MM.1S (cell line): ENCODE measurements around the gene MRE11.

Experiments
- DNase-seq: peaks from one replicate; pipeline ENCODE4 v3.0.0-alpha.2; 2015
- H2AFZ ChIP-seq: fragments of 300-600 bp; sonication (generic); 2 replicates; pipeline ENCODE4 v1.6.0; 2016; ENCODE audit warnings: antibody characterized with exemption, low read length
- H3F3A ChIP-seq: fragments of 300-600 bp; sonication (generic); 2 replicates; pipeline ENCODE4 v1.6.1; 2016; ENCODE audit warnings: mild to moderate bottlenecking, antibody characterized with exemption, low read length, moderate library complexity, mixed read lengths; ENCODE audit not compliant: insufficient read depth
- H3K27ac ChIP-seq: fragments of 300-600 bp; sonication (generic); 2 replicates; pipeline ENCODE4 v1.5.1; 2016; ENCODE audit warnings: mild to moderate bottlenecking, low read length
- H3K27me3 ChIP-seq: fragments of 300-600 bp; sonication (generic); replicated peaks from 2 replicates; pipeline ENCODE4 v1.6.0; 2016; ENCODE audit warnings: low read length; ENCODE audit not compliant: insufficient read depth
- H3K36me3 ChIP-seq: fragments of 300-600 bp; sonication (generic); replicated peaks from 2 replicates; pipeline ENCODE4 v1.6.1; 2016; ENCODE audit warnings: mild to moderate bottlenecking, low read length, mixed read lengths; ENCODE audit not compliant: insufficient read depth
- H3K4me1 ChIP-seq: fragments of 300-600 bp; sonication (generic); 2 replicates; pipeline ENCODE4 v1.6.1; 2016; ENCODE audit warnings: low read length, mixed read lengths
- H3K4me2 ChIP-seq: fragments of 300-600 bp; sonication (generic); 2 replicates; pipeline ENCODE4 v1.6.0; 2016; ENCODE audit warnings: low read depth, low read length
- H3K4me3 ChIP-seq: fragments of 300-600 bp; sonication (generic); 2 replicates; pipeline ENCODE4 v1.5.1; 2016; ENCODE audit warnings: low read length, mixed read lengths
- H3K79me2 ChIP-seq: fragments of 300-600 bp; sonication (generic); 2 replicates; pipeline ENCODE4 v1.6.1; 2016; ENCODE audit warnings: mixed run types, low read length, mixed read lengths
- H3K9ac ChIP-seq: fragments of 300-600 bp; sonication (generic); 2 replicates; pipeline ENCODE4 v1.6.1; 2016; ENCODE audit warnings: low read length, mixed read lengths
- H3K9me2 ChIP-seq: fragments of 300-600 bp; sonication (generic); replicated peaks from 2 replicates; pipeline ENCODE4 v1.6.1; 2016; ENCODE audit warnings: mild to moderate bottlenecking, low read length, mixed read lengths; ENCODE audit not compliant: insufficient read depth
- H3K9me3 ChIP-seq: fragments of 300-600 bp; sonication (generic); replicated peaks from 2 replicates; pipeline ENCODE4 v1.6.1; 2016; ENCODE audit warnings: mild to moderate bottlenecking, low read length, mixed read lengths; ENCODE audit not compliant: insufficient read depth
- H4K20me1 ChIP-seq: fragments of 300-600 bp; sonication (generic); 2 replicates; pipeline ENCODE4 v1.6.1; 2016; ENCODE audit warnings: mild to moderate bottlenecking, low read length, moderate library complexity, mixed read lengths; ENCODE audit not compliant: insufficient read depth
- EZH2 ChIP-seq: fragments of 300-600 bp; sonication (generic); optimal IDR thresholded peaks from 2 replicates; pipeline ENCODE3; 2017; ENCODE audit warnings: low read depth, mild to moderate bottlenecking, antibody characterized with exemption, low read length, mixed read lengths
- EZH2phosphoT487 ChIP-seq: fragments of 300-600 bp; sonication (generic); IDR thresholded peaks from 2 replicates; pipeline ENCODE4 v1.6.1; 2018; ENCODE audit warnings: antibody characterized with exemption, low read length
- TF ChIP-seq, protein P1 (sequence below): fragments of 300-600 bp; sonication (generic); IDR thresholded peaks from 2 replicates; pipeline ENCODE4 v1.5.1; 2016; ENCODE audit warnings: antibody characterized with exemption, low read length, mixed read lengths

Gene MRE11

DNA sequence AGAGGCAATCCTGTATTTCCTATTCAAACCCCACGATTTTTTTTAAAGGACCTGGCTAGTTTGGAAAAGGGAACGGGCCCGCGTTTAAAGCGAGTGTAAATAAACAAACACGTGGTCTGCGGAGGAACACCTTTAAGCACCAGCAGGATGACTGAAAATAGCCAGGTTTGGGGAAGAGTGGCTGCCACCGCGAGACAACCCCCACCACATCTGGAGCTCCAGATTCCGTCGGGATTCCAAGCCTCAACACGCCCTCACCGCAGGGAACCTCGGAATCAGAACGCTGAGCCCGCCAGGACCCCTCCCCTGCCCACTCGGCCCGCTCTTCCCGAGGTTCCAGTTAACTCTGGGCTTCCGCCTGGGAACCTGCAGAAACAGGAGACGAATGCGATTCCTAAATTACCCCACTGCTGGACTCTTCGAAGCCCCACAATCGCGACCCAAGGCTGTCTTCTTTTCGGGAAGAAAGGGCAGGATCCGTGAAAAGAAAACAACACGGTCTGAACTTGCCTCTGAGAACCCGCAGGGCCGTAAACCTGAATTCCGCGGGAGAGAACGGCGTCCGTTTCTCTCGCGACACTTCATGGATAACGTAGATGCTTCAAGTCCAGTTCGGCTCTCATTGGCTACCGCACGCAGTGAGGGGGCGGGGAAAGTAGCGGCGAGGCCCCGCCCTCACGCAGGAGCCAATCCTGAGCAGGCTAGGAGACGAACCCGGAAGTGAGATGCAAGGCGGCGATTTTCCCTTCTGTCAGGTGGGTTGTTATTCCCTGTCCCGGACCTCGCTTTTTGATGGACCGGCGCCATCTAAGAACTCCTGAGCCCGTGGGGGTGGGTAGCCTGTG, at the start of gene MRE11, which contains the start of gene ANKRD49:
Gene MRE11 (minus strand): TSS at position 564 of the 845 bp plus-strand sequence. CDS start 1,043 bp downstream, outside the sequence.
Gene ANKRD49 (plus strand): TSS at position 704 of the 845 bp plus-strand sequence. CDS start 2,710 bp downstream, outside the sequence.
- H3K36me3 ChIP-seq = 0 out of 2 replicates have a peak, but pooled peaks cover 3% of the 10 kb centered on the region
- H3K9me3 ChIP-seq = no peaks in the 10 kb centered on the region
- no peaks in the 10 kb centered on the region for H3K9me2 ChIP-seq
- H3K4me3 ChIP-seq = peak within 1 kb of the TSS; percentile 81
- no peaks in the 10 kb centered on the region for H4K20me1 ChIP-seq
- TF ChIP-seq EZH2phosphoT487 (no peak), EZH2 (no peak)
- TF ChIP-seq, protein P1, sequence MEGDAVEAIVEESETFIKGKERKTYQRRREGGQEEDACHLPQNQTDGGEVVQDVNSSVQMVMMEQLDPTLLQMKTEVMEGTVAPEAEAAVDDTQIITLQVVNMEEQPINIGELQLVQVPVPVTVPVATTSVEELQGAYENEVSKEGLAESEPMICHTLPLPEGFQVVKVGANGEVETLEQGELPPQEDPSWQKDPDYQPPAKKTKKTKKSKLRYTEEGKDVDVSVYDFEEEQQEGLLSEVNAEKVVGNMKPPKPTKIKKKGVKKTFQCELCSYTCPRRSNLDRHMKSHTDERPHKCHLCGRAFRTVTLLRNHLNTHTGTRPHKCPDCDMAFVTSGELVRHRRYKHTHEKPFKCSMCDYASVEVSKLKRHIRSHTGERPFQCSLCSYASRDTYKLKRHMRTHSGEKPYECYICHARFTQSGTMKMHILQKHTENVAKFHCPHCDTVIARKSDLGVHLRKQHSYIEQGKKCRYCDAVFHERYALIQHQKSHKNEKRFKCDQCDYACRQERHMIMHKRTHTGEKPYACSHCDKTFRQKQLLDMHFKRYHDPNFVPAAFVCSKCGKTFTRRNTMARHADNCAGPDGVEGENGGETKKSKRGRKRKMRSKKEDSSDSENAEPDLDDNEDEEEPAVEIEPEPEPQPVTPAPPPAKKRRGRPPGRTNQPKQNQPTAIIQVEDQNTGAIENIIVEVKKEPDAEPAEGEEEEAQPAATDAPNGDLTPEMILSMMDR = no peak
- peak; percentile 99 for DNase-seq
- peaks cover 12% of the 10 kb centered on the region; the same call in 1 of the 2 replicates for H3K4me1 ChIP-seq
- peak within 1 kb of the TSS; percentile 84 for H3K4me2 ChIP-seq
- peak within 1 kb of the TSS; percentile 70; the same call in 1 of the 2 replicates for H3K27ac ChIP-seq
- H3F3A ChIP-seq = no peaks in the 10 kb centered on the region
- peaks cover 55% of the 10 kb centered on the region for H3K79me2 ChIP-seq
- peak within 1 kb of the TSS; percentile 95 for H3K9ac ChIP-seq
- H2AFZ ChIP-seq = peak within 1 kb of the TSS; percentile 93
- no peaks in the 10 kb centered on the region for H3K27me3 ChIP-seq

DNA sequence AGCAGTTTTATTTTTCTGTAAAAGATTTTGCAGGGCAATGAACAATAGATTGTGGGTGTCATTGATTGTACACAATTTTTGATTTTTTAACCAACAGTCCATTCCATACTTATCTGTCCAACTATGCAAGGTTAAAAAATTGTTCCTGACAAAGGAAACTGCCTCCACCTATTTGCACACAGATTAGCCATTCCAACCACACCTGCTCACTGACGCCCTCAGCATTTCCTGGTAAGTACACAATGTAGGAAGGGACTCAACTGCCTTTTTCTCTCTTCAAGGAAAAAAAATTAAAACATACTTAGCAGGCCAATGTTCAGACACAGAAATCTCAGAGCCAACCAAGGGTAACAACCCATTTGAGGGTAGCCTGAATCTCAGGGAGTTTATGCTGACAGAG, 45.8 kb upstream of the MRE11 start:
- TF ChIP-seq EZH2 = no peak
- H3K9me2 ChIP-seq = no peaks in the 10 kb centered on the region
- H3K4me2 ChIP-seq = no peak overlapping the region
- H3K27ac ChIP-seq = no peak overlapping the region
- no peaks in the 10 kb centered on the region for H3K9me3 ChIP-seq
- peaks cover 10% of the 10 kb centered on the region for H3F3A ChIP-seq
- no peak overlapping the region for H3K4me3 ChIP-seq
- no peaks in the 10 kb centered on the region for H3K36me3 ChIP-seq
- no peaks in the 10 kb centered on the region for H3K79me2 ChIP-seq
- DNase-seq = no peak
- no peaks in the 10 kb centered on the region for H3K27me3 ChIP-seq
- 0 out of 2 replicates have a peak, but pooled peaks cover 4% of the 10 kb centered on the region for H3K4me1 ChIP-seq
- H3K9ac ChIP-seq = no peak overlapping the region
- H2AFZ ChIP-seq = no peak overlapping the region
- no peaks in the 10 kb centered on the region for H4K20me1 ChIP-seq

DNA sequence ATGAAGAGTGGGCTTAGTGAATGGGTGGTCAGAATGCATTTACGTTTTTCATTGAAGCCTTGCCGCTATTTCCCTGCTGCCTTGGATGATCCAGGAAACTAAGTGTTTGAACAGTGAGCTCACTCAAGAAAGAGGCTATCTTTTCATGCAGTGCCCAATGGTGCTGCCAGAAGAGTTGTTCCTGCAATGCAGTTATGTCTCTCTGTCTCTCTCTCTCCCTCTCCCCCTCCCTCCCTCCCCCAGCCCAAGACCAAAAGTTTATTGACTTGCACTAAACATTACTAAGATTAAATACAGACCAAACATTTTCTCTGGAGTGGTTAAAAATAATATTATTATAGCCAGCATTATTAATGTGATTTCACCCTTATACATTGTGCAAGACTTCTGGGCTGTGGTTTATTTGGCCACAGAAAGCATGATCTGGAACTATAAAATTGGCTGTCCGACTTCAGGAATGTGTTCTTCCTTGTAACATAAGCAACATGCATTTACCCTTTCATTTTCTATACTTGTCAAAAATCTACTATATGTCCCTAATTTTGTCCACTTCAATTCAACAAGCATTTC, 43.5 kb upstream of the MRE11 start:
- H3K4me3 ChIP-seq = no peak overlapping the region
- H3K4me1 ChIP-seq = no peaks in the 10 kb centered on the region
- H2AFZ ChIP-seq = no peak overlapping the region
- no peak overlapping the region for H3K9ac ChIP-seq
- no peaks in the 10 kb centered on the region for H3K9me2 ChIP-seq
- H3K79me2 ChIP-seq = no peaks in the 10 kb centered on the region
- no peak overlapping the region for H3K27ac ChIP-seq
- no peak for TF ChIP-seq EZH2phosphoT487
- TF ChIP-seq, protein P1 = no peak
- no peak for TF ChIP-seq EZH2
- H3K36me3 ChIP-seq = no peaks in the 10 kb centered on the region
- H3K4me2 ChIP-seq = no peak overlapping the region
- H4K20me1 ChIP-seq = no peaks in the 10 kb centered on the region
- no peaks in the 10 kb centered on the region for H3F3A ChIP-seq
- no peaks in the 10 kb centered on the region for H3K9me3 ChIP-seq
- DNase-seq = no peak
- H3K27me3 ChIP-seq = no peaks in the 10 kb centered on the region
